Peyer's patch (tissue), 4 donors: ENCODE results near the gene SNRNP25.

Experiments used
- CTCF ChIP-seq, 6 experiments: fragments of 450-650 bp in 4 of 6; fragments of 200-600 bp in 2 of 6; sonication (generic) in 1 of 6; IDR thresholded peaks; one replicate each; pipeline ENCODE4 v1.5.1; 2017 to 2019; ENCODE audit warnings: antibody characterized with exemption in 6 of 6, mild to moderate bottlenecking in 3 of 6, moderate library complexity in 1 of 6
- POLR2A ChIP-seq, 2 donors: fragments of 450-650 bp; IDR thresholded peaks; one replicate each; pipeline ENCODE4 v1.5.1; 2017; ENCODE audit warnings: antibody characterized with exemption in 2 of 2, mild to moderate bottlenecking in 2 of 2, moderate library complexity in 2 of 2

- no peak for TF ChIP-seq CTCF (IDR thresholded peaks at IDR 0.05)
- no peak for TF ChIP-seq POLR2A (IDR thresholded peaks at IDR 0.05)
These were observed 31.8 kb downstream of the SNRNP25 start for GRCh38 chr16:85407-85782.
